Coronary artery (tissue), 2 donors: ENCODE measurements around the gene AMPH.

Experiments used
- DNase-seq: peaks from one replicate; pipeline ENCODE4 v3.0.0-alpha.2; 2017; ENCODE audit warnings: low spot score
- H3K27ac ChIP-seq, 2 donors: fragments of 200-600 bp; sonication (generic); one replicate each; pipeline ENCODE4 v1.5.1; 2016 to 2019
- H3K4me3 ChIP-seq: fragments of 200-600 bp; sonication (generic); 2 replicates; pipeline ENCODE4 v1.5.1; 2016; ENCODE audit warnings: mild to moderate bottlenecking, moderate library complexity
- TF ChIP-seq, protein P1 (sequence below): fragments of 200-600 bp; sonication (generic); IDR thresholded peaks from one replicate; pipeline ENCODE4 v1.5.1; 2019; ENCODE audit warnings: antibody characterized with exemption

The AMPH gene

GRCh38 chr7:38432080-38432479, 199.1 kb downstream of the AMPH start:
- no peak overlapping the region for H3K27ac ChIP-seq
- H3K4me3 ChIP-seq, result no peak overlapping the region
- TF ChIP-seq, protein P1, sequence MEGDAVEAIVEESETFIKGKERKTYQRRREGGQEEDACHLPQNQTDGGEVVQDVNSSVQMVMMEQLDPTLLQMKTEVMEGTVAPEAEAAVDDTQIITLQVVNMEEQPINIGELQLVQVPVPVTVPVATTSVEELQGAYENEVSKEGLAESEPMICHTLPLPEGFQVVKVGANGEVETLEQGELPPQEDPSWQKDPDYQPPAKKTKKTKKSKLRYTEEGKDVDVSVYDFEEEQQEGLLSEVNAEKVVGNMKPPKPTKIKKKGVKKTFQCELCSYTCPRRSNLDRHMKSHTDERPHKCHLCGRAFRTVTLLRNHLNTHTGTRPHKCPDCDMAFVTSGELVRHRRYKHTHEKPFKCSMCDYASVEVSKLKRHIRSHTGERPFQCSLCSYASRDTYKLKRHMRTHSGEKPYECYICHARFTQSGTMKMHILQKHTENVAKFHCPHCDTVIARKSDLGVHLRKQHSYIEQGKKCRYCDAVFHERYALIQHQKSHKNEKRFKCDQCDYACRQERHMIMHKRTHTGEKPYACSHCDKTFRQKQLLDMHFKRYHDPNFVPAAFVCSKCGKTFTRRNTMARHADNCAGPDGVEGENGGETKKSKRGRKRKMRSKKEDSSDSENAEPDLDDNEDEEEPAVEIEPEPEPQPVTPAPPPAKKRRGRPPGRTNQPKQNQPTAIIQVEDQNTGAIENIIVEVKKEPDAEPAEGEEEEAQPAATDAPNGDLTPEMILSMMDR, result no peak
- DNase-seq, result no peak

DNA sequence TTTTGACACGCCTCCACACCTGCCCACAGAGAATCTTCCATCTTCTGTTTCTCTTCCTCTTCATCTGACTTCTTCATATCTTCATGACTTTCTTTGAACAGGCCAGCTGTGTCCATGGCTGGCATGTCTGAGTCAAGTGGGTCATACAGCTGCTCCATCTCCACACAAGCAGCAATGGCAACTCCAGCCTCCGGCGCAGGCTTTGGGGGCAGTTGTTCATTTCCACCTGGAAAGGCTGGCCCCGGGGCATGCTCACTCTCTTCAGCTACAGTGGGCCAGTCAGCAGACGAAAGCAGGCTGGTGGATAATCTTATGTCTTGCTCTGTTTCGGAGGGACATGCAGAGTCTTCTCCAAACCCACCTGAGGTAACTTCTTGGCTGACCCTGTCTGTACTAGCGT, 202.1 kb downstream of the AMPH start:
- TF ChIP-seq, protein P1, result no peak

DNA sequence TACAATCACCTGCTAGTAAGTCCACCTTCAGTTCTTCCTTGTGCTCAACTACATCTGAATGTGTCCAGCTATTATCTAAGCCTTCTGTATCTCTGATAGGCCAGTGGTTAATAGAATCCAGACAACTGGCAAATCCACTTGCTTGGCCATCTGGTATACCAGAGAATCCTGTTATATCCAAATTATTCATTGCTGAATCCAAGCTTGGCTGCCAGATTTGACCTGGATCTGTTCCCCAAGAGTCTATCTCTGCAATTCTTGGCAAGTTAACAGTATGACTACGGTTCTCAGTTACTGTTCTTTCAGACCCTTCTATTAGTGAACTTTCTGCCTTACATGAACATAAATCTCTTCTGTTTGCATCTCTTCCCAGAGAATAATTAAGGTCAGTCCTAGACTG, 203.1 kb downstream of the AMPH start:
- DNase-seq, result no peak
- Histone ChIP-seq H3K27ac (no peak overlapping the region), H3K4me3 (no peak overlapping the region)
- TF ChIP-seq, protein P1, result no peak

More for the DNA sequence above, 202.1 kb downstream of the AMPH start:
- H3K4me3 ChIP-seq, result no peak overlapping the region
- DNase-seq, result no peak
- no peak overlapping the region for H3K27ac ChIP-seq

- TF ChIP-seq, protein P1, result no peak
- no peak overlapping the region for H3K27ac ChIP-seq
- DNase-seq, result no peak
- H3K4me3 ChIP-seq, result no peak overlapping the region
Measured at GRCh38 chr7:38427279-38427955, 203.8 kb downstream of the AMPH start.

- H3K27ac ChIP-seq, result no peak overlapping the region
- no peak for DNase-seq
- H3K4me3 ChIP-seq, result no peak overlapping the region
- TF ChIP-seq, protein P1, result no peak
Measured at GRCh38 chr7:38425509-38425908, 205.7 kb downstream of the AMPH start.

- H3K27ac ChIP-seq, result no peak overlapping the region
- TF ChIP-seq, protein P1, result no peak
- H3K4me3 ChIP-seq, result no peak overlapping the region
- no peak for DNase-seq
Measured at GRCh38 chr7:38424750-38425463, 206.3 kb downstream of the AMPH start.

DNA sequence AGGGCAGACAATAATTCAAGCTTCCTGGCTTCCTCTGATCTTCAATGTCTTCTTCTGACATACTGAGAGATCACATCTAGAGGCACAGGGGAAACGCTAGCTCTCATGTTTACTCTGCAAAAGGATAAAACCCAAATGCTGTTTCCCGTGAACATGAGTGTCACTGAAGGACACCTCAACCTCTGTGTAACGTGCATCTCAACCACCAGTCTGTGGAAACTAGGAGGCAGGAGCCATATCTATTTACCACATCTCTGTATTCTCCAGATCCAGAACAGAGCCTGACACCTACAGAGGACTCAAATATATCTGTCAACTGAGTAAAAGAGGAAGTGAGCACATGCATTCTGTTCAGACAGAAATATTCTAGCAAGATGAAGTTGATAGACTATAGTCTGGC, 217.4 kb downstream of the AMPH start:
- TF ChIP-seq, protein P1, result no peak
- DNase-seq, result no peak
- Histone ChIP-seq H3K27ac (no peak overlapping the region), H3K4me3 (no peak overlapping the region)
